Left forelimb (tissue), 1 donor: ENCODE measurements around the gene GPSM1.

ENCODE experiments used
- DNase-seq: peaks from one replicate; pipeline ENCODE4 v3.0.0-alpha.2; 2018; ENCODE audit warnings: low spot score

GPSM1 gene

GRCh38 chr9:136332482-136332983 lies 5.2 kb downstream of the GPSM1 start:
- no peak for DNase-seq

GRCh38 chr9:136333045-136333444 lies 5.7 kb downstream of the GPSM1 start:
- DNase-seq: no peak

GRCh38 chr9:136333486-136333885 lies 6.1 kb downstream of the GPSM1 start:
- DNase-seq: no peak

- no peak for DNase-seq
Measured at GRCh38 chr9:136334541-136334940, 7.2 kb downstream of the GPSM1 start.

- DNase-seq: no peak
Measured at GRCh38 chr9:136335296-136336155, 8.2 kb downstream of the GPSM1 start.

GRCh38 chr9:136336156-136336870 lies 9.0 kb downstream of the GPSM1 start:
- DNase-seq: no peak

- no peak for DNase-seq
Measured at GRCh38 chr9:136336881-136337280, 9.5 kb downstream of the GPSM1 start.

- no peak for DNase-seq
Measured at GRCh38 chr9:136337416-136338395, 10.4 kb downstream of the GPSM1 start.

GRCh38 chr9:136338511-136338910 lies 11.2 kb downstream of the GPSM1 start:
- no peak for DNase-seq

GRCh38 chr9:136339173-136339957 lies 12.0 kb downstream of the GPSM1 start:
- DNase-seq: no peak

GRCh38 chr9:136339958-136340310 lies 12.6 kb downstream of the GPSM1 start:
- no peak for DNase-seq

GRCh38 chr9:136340356-136341041 lies 13.2 kb downstream of the GPSM1 start:
- DNase-seq: no peak

GRCh38 chr9:136341042-136341655 lies 13.8 kb downstream of the GPSM1 start:
- no peak for DNase-seq

- DNase-seq: no peak
Measured at GRCh38 chr9:136341769-136342168, 14.4 kb downstream of the GPSM1 start.

- DNase-seq: no peak
Measured at GRCh38 chr9:136342181-136343120, 15.1 kb downstream of the GPSM1 start.

- no peak for DNase-seq
Measured at GRCh38 chr9:136343121-136343883, 16.0 kb downstream of the GPSM1 start.

- DNase-seq: no peak
Measured at GRCh38 chr9:136343884-136344269, 16.5 kb downstream of the GPSM1 start.
